GM12872 (cell line): Measurements from ENCODE around the gene HSPA1L.

Experiments
- TF ChIP-seq, protein P1 (sequence below): IDR thresholded peaks from 3 replicates; pipeline ENCODE4 v1.5.1; 2011; ENCODE audit warnings: low read depth, mild to moderate bottlenecking, low read length, moderate library complexity; ENCODE audit not compliant: insufficient read depth

Gene HSPA1L

DNA sequence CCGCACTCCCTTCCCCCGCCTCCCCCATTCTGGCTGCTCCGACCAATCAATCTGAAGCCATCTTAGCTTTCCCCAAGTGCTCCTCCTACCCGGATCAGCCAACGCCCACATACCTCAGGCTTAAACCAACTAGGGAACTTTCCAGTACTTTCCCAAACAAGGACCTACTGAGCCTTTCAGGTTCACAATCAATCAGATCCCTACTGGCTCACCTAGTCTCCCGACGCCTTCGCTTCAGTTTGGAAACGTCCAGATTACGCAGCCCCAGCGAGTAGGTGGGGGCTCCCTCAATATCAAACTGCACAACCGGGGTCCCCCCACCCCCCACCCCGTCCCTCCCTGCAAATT is 432 bp downstream of the HSPA1L start:
- TF ChIP-seq, protein P1, sequence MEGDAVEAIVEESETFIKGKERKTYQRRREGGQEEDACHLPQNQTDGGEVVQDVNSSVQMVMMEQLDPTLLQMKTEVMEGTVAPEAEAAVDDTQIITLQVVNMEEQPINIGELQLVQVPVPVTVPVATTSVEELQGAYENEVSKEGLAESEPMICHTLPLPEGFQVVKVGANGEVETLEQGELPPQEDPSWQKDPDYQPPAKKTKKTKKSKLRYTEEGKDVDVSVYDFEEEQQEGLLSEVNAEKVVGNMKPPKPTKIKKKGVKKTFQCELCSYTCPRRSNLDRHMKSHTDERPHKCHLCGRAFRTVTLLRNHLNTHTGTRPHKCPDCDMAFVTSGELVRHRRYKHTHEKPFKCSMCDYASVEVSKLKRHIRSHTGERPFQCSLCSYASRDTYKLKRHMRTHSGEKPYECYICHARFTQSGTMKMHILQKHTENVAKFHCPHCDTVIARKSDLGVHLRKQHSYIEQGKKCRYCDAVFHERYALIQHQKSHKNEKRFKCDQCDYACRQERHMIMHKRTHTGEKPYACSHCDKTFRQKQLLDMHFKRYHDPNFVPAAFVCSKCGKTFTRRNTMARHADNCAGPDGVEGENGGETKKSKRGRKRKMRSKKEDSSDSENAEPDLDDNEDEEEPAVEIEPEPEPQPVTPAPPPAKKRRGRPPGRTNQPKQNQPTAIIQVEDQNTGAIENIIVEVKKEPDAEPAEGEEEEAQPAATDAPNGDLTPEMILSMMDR: no peak

DNA sequence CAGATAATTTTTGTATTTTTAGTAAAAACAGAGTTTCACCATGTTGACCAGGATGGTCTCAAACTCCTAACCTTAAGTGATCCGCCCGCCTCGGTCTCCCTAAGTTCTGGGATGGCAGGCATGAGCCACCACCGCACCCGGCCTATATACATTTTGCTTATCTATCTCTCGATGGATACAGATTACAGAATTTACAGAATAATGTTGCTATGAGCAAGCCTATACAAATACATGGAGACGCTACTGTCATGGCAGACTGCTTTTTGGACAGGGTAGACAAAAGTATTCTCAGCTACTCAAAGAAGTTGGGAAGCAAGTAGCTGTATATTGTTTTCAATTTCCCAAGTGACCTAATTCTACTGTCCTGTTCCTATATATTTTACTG is 1.6 kb downstream of the HSPA1L start:
- TF ChIP-seq, protein P1: no peak

DNA sequence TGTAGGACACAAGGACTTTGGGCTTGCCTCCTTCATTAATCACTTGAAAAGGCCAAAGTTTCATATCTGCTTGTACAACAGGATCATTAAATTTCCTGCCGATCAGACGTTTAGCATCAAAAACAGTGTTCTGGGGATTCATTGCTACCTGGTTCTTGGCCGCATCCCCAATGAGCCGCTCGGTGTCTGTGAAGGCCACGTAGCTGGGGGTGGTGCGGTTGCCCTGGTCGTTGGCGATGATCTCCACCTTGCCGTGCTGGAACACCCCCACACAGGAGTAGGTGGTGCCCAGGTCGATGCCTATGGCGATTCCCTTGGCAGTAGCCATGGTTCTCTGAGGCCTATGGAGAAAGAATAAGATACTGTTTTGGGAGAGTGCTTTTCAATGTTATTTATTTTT is 3.4 kb downstream of the HSPA1L start:
- TF ChIP-seq, protein P1: no peak

DNA sequence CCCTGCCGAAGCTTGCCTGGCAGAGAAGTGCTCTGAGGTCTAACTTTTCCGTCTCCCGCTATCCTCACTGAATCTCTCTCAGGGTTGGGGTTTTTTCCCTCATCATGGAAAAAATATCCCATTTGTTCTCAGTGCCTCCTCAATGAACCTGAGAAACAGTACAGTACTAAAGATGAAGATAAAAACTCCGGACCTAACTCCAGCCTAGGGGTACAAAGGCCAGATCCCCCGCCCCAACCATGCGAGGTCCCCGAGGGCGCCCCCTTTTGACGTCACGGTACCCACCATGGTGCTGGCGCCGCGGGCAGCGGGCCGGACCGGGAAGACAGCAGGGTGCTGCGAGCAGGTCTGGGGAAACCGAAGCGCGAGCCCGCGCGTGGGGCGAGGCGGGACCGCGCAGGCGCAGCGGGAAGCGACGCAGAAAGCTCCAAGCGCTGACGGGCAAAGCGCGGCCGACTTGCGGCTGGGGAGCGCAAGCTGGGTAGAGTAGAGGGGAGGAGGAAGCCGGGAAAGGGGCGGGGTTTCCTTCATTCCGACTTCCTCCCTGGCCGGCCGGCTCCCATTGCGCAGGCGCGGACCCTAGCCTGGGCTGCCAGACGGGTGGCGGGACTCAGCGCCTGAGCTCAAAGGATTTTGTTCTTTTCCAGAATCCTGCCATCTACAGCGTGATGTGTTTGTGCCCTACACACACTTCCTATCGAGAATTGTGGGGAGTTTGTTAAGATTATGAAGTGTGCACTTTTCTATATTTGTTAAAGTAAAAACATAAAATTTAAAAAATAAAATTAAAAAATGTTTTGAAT is 8.4 kb downstream of the HSPA1L start, which contains the start of gene LSM2:
LSM2 (minus strand) TSS at position 497 of the 803 bp plus-strand sequence; CDS start at position 288, 209 bp downstream.
- TF ChIP-seq, protein P1: no peak; the same call in 1 of the 3 replicates

DNA sequence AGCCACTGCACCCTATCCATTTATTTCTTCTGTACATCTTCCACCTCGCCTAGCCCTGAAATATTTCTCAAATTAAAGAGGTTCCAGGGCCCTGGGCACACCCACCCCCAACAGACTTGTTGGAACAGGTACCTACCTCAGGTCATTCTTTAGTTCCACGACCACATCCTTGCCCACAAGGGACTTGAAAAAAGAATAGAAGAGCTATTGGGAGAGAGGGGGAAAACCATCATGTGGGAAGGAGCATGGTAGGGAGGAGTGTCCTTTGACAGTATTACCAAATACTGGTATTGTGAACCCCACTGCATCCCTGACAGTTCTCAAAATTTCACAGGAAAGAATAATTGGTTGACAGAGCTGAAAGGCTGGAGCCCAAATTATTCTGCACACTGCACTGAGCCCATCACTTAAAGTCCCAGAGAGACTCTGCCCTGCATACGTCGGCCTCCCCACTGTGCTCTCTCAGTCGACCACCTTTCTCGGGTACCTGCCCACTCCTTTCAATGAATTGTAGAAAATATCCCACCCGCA is 9.1 kb downstream of the HSPA1L start:
- TF ChIP-seq, protein P1: no peak

DNA sequence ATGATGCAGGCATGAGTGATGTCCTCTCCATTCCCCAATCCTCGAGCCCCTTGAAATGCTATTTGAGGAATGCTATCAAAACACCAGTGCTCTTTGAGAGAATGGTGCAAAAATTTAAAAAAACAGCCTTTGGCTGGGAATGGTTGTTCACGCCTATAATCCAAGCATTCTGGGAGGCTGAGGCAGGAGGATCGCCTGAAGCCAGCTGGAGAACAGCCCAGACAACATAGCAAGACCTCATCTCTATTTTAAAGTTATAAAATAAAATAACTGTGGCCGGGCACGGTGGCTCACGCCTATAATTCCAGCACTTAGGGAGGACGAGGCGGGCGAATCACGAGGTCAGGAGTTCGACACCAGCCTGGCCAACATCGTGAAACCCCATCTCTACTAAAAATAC is 15.3 kb downstream of the HSPA1L start:
- TF ChIP-seq, protein P1: no peak

DNA sequence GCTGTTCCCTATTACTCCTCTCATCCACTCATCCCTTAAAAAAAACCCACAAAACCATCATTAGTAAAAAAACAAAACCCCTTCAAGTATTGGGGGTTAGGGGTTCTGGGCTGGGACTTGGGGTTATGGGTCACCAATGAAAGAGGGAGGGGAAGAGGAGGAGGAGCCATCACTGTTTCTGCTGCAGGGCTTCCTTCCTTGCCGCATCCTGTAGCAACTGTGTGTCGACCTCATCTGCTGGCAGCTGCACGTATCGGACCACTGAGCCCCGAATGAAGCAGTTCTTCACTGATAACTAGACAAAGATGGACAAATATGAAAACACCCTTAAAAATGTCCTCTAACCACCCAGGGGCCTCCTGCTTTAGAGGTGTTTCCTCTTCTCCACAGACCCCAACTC is 17.5 kb downstream of the HSPA1L start:
- TF ChIP-seq, protein P1: no peak
